ENCODE data around the gene NEUROG2. TPM values are rescaled to one million over a fixed set of nuclear protein-coding genes. Genes with fewer than 3 reads are reported as not detected.
A peak's percentile ranks its signal among the peaks of the same experiment; 100 is the strongest.

The NEUROG2 gene
- total RNA-seq, 1 donor from 2014 or later = not detected

DNA sequence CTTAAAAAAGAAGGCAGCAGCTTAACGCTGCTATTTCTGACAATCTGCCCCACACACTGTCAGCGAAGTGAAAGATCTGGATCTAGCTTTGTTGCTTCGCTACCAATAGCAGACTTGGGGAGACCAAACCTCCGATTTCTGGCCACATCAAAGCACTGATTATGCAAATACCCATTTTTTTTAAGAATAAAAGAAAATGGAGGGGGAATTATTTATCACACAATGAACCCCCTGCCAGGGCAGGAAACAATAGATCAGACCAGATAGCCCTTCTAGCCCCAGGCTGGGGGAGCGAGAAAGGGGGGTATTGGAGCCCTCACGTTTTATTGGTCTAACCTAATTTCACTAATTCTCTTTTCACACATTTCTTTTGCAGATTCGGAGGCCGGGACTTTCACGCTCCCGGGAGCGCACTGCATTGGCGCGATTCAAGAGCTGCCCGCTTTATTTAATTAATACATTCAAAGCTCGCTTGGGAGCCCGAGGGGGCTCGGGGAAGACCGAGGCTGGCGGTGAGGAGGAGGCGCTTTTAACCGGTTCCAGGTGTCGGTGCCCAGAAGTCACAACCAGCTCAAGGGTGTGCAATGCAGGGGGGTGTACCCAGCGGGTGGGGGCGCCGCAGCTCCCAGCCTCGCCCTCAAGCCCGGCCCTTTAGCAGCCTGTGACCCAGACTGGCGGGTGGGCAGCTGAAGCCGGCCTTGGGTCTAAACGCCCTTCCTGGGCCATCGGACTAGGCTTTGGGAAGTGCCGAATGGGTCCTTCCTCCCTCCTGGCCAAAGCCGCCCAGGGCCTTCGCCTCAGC lies 5.5 kb downstream of the NEUROG2 start:
- TF ChIP-seq, protein P1, sequence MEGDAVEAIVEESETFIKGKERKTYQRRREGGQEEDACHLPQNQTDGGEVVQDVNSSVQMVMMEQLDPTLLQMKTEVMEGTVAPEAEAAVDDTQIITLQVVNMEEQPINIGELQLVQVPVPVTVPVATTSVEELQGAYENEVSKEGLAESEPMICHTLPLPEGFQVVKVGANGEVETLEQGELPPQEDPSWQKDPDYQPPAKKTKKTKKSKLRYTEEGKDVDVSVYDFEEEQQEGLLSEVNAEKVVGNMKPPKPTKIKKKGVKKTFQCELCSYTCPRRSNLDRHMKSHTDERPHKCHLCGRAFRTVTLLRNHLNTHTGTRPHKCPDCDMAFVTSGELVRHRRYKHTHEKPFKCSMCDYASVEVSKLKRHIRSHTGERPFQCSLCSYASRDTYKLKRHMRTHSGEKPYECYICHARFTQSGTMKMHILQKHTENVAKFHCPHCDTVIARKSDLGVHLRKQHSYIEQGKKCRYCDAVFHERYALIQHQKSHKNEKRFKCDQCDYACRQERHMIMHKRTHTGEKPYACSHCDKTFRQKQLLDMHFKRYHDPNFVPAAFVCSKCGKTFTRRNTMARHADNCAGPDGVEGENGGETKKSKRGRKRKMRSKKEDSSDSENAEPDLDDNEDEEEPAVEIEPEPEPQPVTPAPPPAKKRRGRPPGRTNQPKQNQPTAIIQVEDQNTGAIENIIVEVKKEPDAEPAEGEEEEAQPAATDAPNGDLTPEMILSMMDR (IDR thresholded peaks at IDR 0.05; ENCODE audit: borderline replicate concordance) = no peak
- Histone ChIP-seq H3K9me3 (replicated peaks) (no peaks in the 10 kb centered on the region), H3K4me1 (peaks cover 41% of the 10 kb centered on the region), H3K27ac (replicated peaks) (no peak overlapping the region), H3K27me3 (ENCODE audit: low read depth) (peaks cover 100% of the 10 kb centered on the region), H3K4me3 (peak overlapping the region; percentile 39), H3K36me3 (no peaks in the 10 kb centered on the region)
- no peak for DNase-seq
- intact Hi-C loops (cut with micrococcal nuclease) = no loop called here

DNA sequence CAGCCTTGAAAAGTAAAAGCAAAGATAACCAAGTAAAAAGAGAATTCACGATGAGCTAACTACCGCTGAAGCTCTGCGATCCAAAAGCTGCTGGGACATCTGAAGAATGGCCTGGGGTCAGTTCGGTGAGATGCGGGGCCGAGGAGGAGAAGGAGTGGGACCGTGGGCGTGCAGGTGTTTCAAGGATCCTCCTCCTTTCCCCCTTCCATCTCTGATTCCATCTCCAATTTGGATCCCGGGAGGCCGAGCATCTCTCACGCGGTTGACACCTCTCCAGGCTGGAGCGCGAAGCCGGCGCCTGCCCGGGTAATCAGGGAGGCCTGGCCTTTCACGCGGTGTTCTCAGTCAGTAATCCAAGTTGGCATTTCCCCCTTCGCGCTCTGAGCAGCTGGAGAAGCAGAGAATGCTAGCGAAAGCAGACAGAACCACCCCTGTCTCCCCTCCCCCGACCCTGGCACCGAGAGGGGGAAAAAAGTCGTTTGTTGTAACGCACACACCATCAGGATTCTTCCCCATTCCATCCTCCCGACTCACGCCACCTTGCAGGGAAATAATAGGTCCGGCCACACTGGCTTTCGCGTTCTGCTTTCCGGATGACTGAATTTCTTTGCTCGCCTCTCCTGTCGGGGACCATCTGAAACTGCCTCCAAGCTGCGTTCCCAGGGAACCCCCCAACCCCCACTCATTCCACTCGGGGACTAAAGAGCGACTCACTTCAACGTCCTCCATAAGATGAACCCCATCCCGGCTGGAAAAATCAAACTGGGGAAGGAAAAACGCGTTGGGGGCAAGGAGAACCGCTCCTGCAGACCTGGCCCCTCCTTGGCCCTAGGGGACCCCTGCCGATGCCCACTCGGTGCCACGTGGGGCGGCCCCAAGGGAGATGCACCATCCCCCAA lies 6.5 kb downstream of the NEUROG2 start:
- H3K4me3 ChIP-seq = peak overlapping the region; percentile 39
- peaks cover 31% of the 10 kb centered on the region for H3K4me1 ChIP-seq
- no peaks in the 10 kb centered on the region for H3K36me3 ChIP-seq
- TF ChIP-seq, protein P1 (IDR thresholded peaks at IDR 0.05; ENCODE audit: borderline replicate concordance) = no peak
- H3K9me3 ChIP-seq (replicated peaks) = no peaks in the 10 kb centered on the region
- intact Hi-C loops (cut with micrococcal nuclease) = no loop called here
- no peak overlapping the region for H3K27ac ChIP-seq (replicated peaks)
- H3K27me3 ChIP-seq (ENCODE audit: low read depth) = peaks cover 100% of the 10 kb centered on the region
- DNase-seq = no peak

DNA sequence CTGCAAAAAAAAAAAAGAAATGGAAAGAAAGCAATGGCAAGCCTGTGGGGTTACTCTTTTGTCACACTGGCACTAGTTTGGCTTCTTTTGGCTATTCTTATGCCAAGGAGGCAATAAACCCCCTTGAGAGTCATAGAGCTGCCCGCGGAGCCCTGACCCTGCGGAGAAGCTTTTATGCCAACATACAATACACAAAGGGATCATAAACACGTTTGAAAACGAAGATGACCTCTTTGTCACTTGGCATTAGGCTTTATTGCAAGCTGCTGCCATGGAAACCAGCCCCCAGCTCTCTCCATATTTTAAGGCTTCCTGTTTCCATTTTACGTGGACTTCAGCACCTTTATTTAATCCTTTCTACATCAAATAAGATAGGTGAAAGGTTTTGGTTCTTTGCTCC lies 7.6 kb downstream of the NEUROG2 start:
- peaks cover 100% of the 10 kb centered on the region for H3K27me3 ChIP-seq (ENCODE audit: low read depth)
- DNase-seq = no peak
- intact Hi-C loops (cut with micrococcal nuclease) = no loop called here
- no peaks in the 10 kb centered on the region for H3K9me3 ChIP-seq (replicated peaks)
- peaks cover 26% of the 10 kb centered on the region for H3K4me1 ChIP-seq
- TF ChIP-seq, protein P1 (IDR thresholded peaks at IDR 0.05; ENCODE audit: borderline replicate concordance) = no peak
- no peak overlapping the region for H3K4me3 ChIP-seq
- no peaks in the 10 kb centered on the region for H3K36me3 ChIP-seq
- no peak overlapping the region for H3K27ac ChIP-seq (replicated peaks)

DNA sequence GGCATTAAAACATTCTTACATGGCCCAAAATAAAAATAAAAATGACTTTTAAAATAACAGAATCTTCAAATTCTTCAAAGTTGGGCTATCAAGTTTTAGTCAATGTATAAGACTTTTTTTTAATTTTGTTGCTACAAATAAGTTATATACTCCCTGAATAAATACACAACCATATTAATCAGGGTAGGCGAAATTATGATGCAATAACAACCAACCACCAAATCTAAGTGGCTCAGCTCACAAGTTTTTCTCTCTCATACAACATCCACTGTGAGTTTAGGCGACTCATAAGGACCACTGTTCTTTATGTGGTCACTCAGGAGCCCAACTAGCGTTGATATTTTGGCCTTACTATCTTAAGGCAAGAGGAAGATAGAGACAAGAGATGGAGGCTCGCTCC lies 11.2 kb downstream of the NEUROG2 start:
- Histone ChIP-seq H3K36me3 (no peaks in the 10 kb centered on the region), H3K9me3 (replicated peaks) (no peaks in the 10 kb centered on the region), H3K4me1 (peaks cover 10% of the 10 kb centered on the region), H3K4me3 (no peak overlapping the region), H3K27ac (replicated peaks) (no peak overlapping the region), H3K27me3 (ENCODE audit: low read depth) (peaks cover 100% of the 10 kb centered on the region)
- TF ChIP-seq, protein P1 (IDR thresholded peaks at IDR 0.05; ENCODE audit: borderline replicate concordance) = no peak
- intact Hi-C loops (cut with micrococcal nuclease) = no loop called here
- DNase-seq = no peak

DNA sequence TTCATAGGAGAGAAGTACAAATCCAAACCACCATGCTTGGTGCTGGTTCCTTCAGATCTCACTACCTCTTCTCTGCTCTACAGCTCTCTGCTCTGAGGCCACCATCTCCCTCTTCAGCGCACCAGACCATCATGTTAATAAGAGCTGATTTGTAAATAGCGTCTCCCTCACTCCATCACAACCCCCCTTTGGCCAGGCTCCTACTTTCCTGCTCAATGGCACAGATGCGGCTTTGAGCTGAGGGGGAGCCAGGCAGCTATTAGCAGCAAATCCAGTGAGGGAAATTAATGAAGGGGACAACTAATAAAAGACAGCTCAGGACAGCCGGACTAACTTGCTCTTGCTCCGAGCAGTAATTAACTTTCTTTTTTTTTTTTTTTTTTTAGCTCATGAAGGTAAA lies 13.1 kb downstream of the NEUROG2 start:
- Histone ChIP-seq H3K27me3 (ENCODE audit: low read depth) (peaks cover 89% of the 10 kb centered on the region), H3K27ac (replicated peaks) (no peak overlapping the region), H3K4me1 (no peaks in the 10 kb centered on the region), H3K4me3 (no peak overlapping the region), H3K9me3 (replicated peaks) (no peaks in the 10 kb centered on the region), H3K36me3 (no peaks in the 10 kb centered on the region)
- no peak for DNase-seq
- TF ChIP-seq, protein P1 (IDR thresholded peaks at IDR 0.05; ENCODE audit: borderline replicate concordance) = no peak
- intact Hi-C loops (cut with micrococcal nuclease) = no loop called here

Data from left ventricle myocardium inferior (tissue), 1 donor.